GM18867 (cell line): Measurements from ENCODE around the gene CSRP1.
A peak's percentile ranks its signal among the peaks of the same experiment; 100 is the strongest.
"Not testable (repeated sequence)": the region's sequence is repeated elsewhere in the genome, so short reads cannot be mapped to it uniquely, and the experiment has no call there.

Experiments
- ATAC-seq: cut with Tn5 transposase; IDR thresholded peaks from one replicate; pipeline ENCODE4 v1.9.1; 2021; ENCODE audit warnings: mild to moderate bottlenecking, moderate library complexity; ENCODE audit not compliant: unreplicated experiment

Gene CSRP1

GRCh38 chr1:201497935-201498509 lies 8.9 kb downstream of the CSRP1 start:
- no peak for ATAC-seq

GRCh38 chr1:201496296-201496690 lies 10.6 kb downstream of the CSRP1 start:
- no peak for ATAC-seq

- ATAC-seq: no peak
These were observed 11.2 kb downstream of the CSRP1 start for GRCh38 chr1:201495551-201496295.

- no peak for ATAC-seq
These were observed 12.9 kb downstream of the CSRP1 start for GRCh38 chr1:201493757-201494617.

GRCh38 chr1:201493026-201493656 lies 13.8 kb downstream of the CSRP1 start:
- not testable (repeated sequence) for ATAC-seq

- ATAC-seq: no peak
These were observed 14.9 kb downstream of the CSRP1 start for GRCh38 chr1:201491896-201492511.

GRCh38 chr1:201490708-201491131 lies 16.2 kb downstream of the CSRP1 start:
- no peak for ATAC-seq

- ATAC-seq: no peak
These were observed 17.2 kb downstream of the CSRP1 start for GRCh38 chr1:201489643-201490261.

- no peak for ATAC-seq
These were observed 17.9 kb downstream of the CSRP1 start for GRCh38 chr1:201488830-201489589.

- no peak for ATAC-seq
These were observed 19.2 kb downstream of the CSRP1 start for GRCh38 chr1:201487742-201488141.

GRCh38 chr1:201486187-201486586 lies 20.7 kb downstream of the CSRP1 start:
- ATAC-seq: no peak

GRCh38 chr1:201485184-201485774 lies 21.6 kb downstream of the CSRP1 start:
- no peak for ATAC-seq

- ATAC-seq: no peak
These were observed 23.5 kb downstream of the CSRP1 start for GRCh38 chr1:201483373-201483949.

GRCh38 chr1:201482755-201483154 lies 24.2 kb downstream of the CSRP1 start:
- no peak for ATAC-seq

- peak; percentile 68 for ATAC-seq
These were observed 25.0 kb downstream of the CSRP1 start for GRCh38 chr1:201481761-201482493.

GRCh38 chr1:201481004-201481380 lies 25.9 kb downstream of the CSRP1 start:
- no peak for ATAC-seq

- ATAC-seq: peak; percentile 63
These were observed 26.5 kb downstream of the CSRP1 start for GRCh38 chr1:201480231-201481003.
